ENCODE data around the gene EXOC2.

EXOC2 gene

GRCh38 chr6:548517-548916, 144.4 kb downstream of the EXOC2 start:
- Histone ChIP-seq H4K20me1 (ENCODE audit: insufficient read depth, low read length) (no peaks in the 10 kb centered on the region), H2AFZ (ENCODE audit: low read depth, low read length) (no peak overlapping the region), H3K4me1 (ENCODE audit: low read length) (peaks cover 5% of the 10 kb centered on the region; the same call in 1 of the 2 replicates), H3K4me2 (ENCODE audit: low read length) (no peak overlapping the region), H3K9me3 (ENCODE audit: insufficient read depth, low read length) (no peaks in the 10 kb centered on the region), H3K27me3 (ENCODE audit: low read depth, low read length) (no peaks in the 10 kb centered on the region), H3K36me3 (replicated peaks; ENCODE audit: low read depth, low read length) (peaks cover 2% of the 10 kb centered on the region), H3K4me3 (ENCODE audit: low read length) (no peak overlapping the region), H3K27ac (ENCODE audit: low read length) (no peak overlapping the region), H3K9ac (ENCODE audit: low read length) (no peak overlapping the region), H3K79me2 (ENCODE audit: low read length) (no peaks in the 10 kb centered on the region)
- TF ChIP-seq CTCF (IDR thresholded peaks at IDR 0.05; ENCODE audit: low read depth, low read length), result no peak
- TF ChIP-seq EZH2phosphoT487 (IDR thresholded peaks at IDR 0.05; ENCODE audit: low read depth), result no peak

GRCh38 chr6:548091-548490, 144.8 kb downstream of the EXOC2 start:
- H3K4me2 ChIP-seq (ENCODE audit: low read length), result no peak overlapping the region
- no peak overlapping the region for H3K9ac ChIP-seq (ENCODE audit: low read length)
- H2AFZ ChIP-seq (ENCODE audit: low read depth, low read length), result no peak overlapping the region
- no peak overlapping the region for H3K27ac ChIP-seq (ENCODE audit: low read length)
- H3K4me3 ChIP-seq (ENCODE audit: low read length), result no peak overlapping the region
- no peaks in the 10 kb centered on the region for H3K27me3 ChIP-seq (ENCODE audit: low read depth, low read length)
- peaks cover 4% of the 10 kb centered on the region for H3K36me3 ChIP-seq (replicated peaks; ENCODE audit: low read depth, low read length)
- H3K79me2 ChIP-seq (ENCODE audit: low read length), result no peaks in the 10 kb centered on the region
- TF ChIP-seq CTCF (IDR thresholded peaks at IDR 0.05; ENCODE audit: low read depth, low read length) (no peak), EZH2phosphoT487 (IDR thresholded peaks at IDR 0.05; ENCODE audit: low read depth) (no peak)
- H4K20me1 ChIP-seq (ENCODE audit: insufficient read depth, low read length), result no peaks in the 10 kb centered on the region
- H3K4me1 ChIP-seq (ENCODE audit: low read length), result peaks cover 5% of the 10 kb centered on the region; the same call in 1 of the 2 replicates
- H3K9me3 ChIP-seq (ENCODE audit: insufficient read depth, low read length), result no peaks in the 10 kb centered on the region

- Histone ChIP-seq H3K36me3 (replicated peaks; ENCODE audit: low read depth, low read length) (peaks cover 20% of the 10 kb centered on the region), H3K27me3 (ENCODE audit: low read depth, low read length) (no peaks in the 10 kb centered on the region), H3K4me2 (ENCODE audit: low read length) (no peak overlapping the region), H3K27ac (ENCODE audit: low read length) (no peak overlapping the region), H3K4me3 (ENCODE audit: low read length) (no peak overlapping the region), H4K20me1 (ENCODE audit: insufficient read depth, low read length) (no peaks in the 10 kb centered on the region), H2AFZ (ENCODE audit: low read depth, low read length) (no peak overlapping the region), H3K9ac (ENCODE audit: low read length) (no peak overlapping the region), H3K79me2 (ENCODE audit: low read length) (no peaks in the 10 kb centered on the region), H3K4me1 (ENCODE audit: low read length) (peaks cover 5% of the 10 kb centered on the region), H3K9me3 (ENCODE audit: insufficient read depth, low read length) (peaks cover 4% of the 10 kb centered on the region; the same call in 1 of the 2 replicates)
- TF ChIP-seq EZH2phosphoT487 (IDR thresholded peaks at IDR 0.05; ENCODE audit: low read depth) (no peak), CTCF (IDR thresholded peaks at IDR 0.05; ENCODE audit: low read depth, low read length) (no peak)
These were observed 152.4 kb downstream of the EXOC2 start for GRCh38 chr6:540490-540889.

- Histone ChIP-seq H3K9ac (ENCODE audit: low read length) (no peak overlapping the region), H3K4me2 (ENCODE audit: low read length) (no peak overlapping the region), H3K4me1 (ENCODE audit: low read length) (peaks cover 5% of the 10 kb centered on the region), H3K9me3 (ENCODE audit: insufficient read depth, low read length) (peaks cover 4% of the 10 kb centered on the region; the same call in 1 of the 2 replicates), H2AFZ (ENCODE audit: low read depth, low read length) (no peak overlapping the region), H3K27ac (ENCODE audit: low read length) (no peak overlapping the region), H3K36me3 (replicated peaks; ENCODE audit: low read depth, low read length) (peaks cover 16% of the 10 kb centered on the region), H4K20me1 (ENCODE audit: insufficient read depth, low read length) (no peaks in the 10 kb centered on the region), H3K4me3 (ENCODE audit: low read length) (no peak overlapping the region), H3K79me2 (ENCODE audit: low read length) (no peaks in the 10 kb centered on the region), H3K27me3 (ENCODE audit: low read depth, low read length) (no peaks in the 10 kb centered on the region)
- TF ChIP-seq CTCF (IDR thresholded peaks at IDR 0.05; ENCODE audit: low read depth, low read length) (no peak), EZH2phosphoT487 (IDR thresholded peaks at IDR 0.05; ENCODE audit: low read depth) (no peak)
These were observed 155.8 kb downstream of the EXOC2 start for GRCh38 chr6:537114-537513.
